Kidney glomerular epithelial cell (primary cell): Measurements from ENCODE around the gene CCL25.

Experiments
- DNase-seq: peaks from one replicate; lab custom pipeline; 2025; lab: John Stamatoyannopoulos, UW

The CCL25 gene

DNA sequence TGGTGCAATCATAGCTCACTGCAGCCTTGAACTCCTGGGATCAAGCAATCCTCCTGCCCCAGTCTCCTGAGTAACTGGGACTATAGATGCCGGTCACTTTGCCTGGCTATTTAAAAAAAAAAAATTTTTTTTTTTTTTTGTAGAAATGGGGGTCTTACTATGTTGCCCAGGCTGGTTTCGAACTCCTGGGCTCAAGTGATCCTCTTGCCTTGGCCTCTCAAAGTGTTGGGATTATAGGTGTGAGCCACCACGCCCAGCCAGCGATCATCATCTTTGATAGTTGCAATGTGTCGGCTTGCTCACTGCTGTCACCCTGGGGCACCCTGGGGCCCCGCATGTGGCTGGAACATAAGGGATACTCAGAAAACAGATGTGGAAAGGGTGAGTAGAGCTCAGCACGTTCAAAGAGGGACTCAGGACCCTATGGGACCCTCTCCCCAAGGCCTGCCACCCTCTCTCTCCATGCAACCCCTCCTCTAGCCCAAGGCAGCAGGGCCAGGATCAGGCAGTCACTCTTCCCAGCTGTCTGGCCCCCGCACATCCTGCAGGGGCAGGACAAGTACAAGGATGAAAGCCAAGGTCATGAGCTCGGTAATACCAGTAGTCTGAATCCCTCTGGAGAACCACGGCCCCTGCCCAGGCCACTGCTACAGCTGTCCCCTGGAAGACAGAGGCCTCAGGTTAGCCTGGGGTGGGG is 6.5 kb upstream of the CCL25 start:
- DNase-seq = no peak

DNA sequence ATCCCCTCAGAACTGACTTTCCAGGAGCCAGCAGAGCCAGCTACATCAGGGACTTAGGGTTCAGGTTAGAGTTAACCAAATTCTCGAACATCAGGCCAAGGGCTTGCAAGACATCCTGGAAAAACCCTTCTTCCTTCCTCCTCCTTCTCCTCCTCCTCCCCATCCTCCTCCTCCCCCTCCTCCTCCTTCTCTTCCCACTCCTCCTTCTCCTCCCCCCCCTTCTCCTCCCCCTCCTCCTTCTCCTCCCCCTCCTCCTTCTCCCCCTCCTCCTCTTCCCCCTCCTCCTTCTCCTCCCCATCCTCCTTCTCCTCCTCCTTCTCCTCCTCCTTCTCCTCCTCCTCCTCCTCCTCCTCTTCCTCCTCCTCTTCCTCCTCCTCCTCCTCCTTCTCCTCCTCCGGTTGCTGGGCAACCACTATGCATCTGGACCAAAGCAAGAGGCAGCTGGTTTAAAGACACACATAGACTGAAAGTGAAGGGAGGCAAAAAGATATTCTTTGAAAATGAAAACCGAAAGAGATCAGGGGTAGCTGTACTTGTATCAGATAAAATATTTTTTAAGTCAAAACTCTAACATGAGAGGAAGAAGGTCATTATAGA is 5.9 kb upstream of the CCL25 start:
- DNase-seq = no peak

DNA sequence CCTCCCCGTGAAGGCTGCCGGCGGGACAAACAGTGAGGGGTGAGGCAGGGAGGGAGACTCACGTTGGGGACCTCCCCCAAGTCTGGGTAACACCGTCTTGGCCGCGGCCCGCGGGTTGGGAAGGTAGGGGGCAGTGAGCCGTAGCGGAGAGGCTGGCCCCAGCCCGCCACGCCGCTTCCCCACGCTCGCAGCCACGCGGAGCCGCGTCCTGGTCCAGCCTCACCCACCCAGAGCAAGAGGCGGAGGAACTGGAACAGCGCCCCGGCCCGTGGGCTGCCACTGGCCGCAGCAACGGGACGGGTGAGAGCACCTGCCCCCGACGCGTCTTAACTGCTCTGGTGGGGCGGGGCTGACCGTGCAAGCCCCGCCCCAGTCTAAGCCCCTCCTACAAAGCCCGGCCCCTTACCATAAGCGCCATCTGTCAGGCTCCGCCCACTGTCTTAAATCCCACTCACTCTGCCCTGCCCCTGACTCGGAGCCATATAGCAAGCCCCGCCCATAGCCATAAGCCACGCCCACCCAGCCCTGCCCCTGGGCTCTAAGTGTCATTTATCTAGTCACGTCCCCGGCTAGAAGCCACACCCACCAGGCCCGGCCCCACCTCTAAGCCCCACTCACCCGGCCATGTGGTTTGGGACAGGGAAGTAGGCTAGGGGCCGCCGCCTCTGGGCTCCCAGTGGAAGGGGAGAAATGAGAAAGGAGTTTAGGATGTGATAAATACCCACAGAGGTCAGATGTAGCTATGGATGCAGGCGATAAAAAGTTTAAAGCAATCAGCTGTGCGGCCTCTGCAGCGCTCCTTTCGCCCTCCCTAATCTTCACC is 2.1 kb upstream of the CCL25 start:
- DNase-seq = peak; percentile 38

DNA sequence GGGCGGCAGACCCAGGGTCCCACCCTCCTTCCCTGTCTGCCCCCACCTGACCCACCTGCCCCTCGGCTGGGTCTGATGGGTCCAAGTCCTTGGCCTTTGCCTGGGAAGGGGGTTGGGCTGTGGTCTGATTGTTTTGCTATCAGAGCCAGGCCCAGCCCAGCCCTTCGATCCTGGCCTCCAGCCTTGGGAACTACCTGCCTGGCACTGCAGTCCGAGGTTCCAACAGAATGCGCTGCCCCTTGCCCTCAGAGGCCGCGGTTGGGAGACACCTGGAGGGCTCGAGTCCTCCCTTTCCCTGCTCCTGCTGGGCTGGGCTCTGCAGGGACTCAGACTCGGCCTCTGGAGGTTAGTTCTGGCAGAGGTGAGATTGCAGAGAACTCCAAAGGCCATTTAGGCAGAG is 1.6 kb downstream of the CCL25 start:
- no peak for DNase-seq

DNA sequence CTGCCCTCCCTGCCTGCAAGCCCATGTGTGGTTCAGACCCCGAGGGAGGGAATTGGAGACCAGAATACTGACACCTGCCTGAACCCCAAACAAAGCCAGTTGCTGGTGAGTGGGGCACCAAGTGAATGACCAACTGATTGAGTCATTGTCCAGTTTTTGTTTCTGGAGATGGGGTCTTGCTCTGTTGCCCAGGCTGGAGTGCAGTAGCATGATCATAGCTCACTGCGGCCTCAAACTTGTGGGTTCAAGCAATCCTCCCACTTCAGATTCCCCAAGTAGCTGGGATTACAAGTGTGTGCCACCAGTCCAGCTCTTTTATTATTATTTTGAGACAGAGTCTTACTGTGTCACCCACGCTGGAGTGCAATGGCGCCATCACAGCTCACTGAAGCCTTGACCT is 4.0 kb downstream of the CCL25 start:
- no peak for DNase-seq

DNA sequence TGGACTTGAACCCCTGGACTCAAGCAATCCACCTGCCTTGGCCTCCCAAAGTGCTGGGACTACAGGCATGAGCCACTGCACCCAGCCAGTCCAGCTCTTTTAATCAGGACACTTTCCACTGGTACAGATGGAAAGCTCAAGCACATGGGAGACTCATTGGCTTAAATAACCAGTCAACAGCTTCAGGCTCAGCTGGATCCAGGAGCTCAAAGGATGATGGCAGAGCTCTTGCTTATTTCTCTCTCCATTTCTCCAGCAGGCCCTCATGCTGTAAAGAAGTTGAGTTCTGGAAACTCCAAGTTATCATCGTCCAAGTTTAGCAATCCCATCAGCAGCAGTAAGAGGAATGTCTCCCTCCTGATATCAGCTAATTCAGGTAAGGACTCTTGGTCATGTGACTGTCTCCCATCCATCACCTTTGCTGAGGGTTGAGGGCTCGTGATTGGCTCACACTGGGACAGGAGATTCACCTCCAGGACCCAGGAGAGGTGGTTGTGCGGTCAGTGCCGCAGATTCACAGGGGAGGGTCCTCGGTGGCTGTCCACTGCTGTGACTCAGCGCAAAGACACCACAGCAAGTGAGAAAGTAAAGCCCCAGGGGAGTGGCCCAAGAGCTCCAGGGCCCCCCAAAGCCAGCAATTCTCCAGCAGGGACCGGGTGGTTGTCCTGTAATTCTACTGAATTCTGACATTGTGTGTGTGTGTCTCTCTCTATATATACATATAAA is 5.1 kb downstream of the CCL25 start:
- DNase-seq = no peak

DNA sequence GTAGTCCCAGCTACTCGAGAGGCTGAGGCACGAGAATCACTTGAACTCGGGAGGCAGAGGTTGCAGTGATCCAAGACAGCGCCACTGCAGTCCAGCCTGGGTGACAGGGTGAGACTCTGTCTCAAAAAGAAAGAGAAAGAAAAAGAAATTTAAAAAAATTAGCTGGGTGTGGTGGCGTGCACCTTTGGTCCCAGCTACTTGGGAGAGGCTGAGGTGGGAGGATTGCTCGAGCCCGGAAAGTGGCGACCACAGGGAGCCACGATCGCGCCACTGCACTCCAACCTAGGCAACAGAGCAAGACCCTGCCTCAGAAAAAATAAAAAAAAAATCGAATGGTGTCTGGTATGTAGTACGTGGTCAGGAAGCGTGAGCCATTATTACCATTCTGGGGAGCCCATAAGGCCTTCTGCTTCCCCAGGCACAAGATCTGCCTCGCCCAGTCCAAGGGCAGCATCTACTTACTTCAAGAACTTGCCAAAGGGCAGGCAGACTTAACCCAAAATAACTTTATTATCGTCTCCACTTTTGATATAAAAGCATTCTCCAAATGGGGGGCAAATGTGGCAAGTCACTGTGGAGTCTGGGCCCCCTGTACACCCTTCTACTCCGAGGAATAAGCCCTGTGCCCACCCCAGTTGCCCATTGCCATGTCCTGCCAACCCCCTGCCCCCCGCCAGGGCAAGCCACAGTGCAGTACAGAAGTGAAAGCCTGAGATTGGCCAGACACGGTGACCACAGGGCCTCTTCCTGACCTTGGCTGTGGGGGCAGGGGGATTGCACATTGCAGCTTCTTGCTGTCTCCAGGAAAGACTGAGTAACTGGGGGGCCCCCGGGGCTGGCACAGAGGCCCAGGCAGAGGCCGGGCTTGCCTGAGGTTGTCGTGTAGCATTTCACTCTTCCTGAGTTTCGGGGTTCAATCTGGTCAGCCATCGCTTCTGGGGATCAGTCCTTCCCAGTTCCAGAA is 12.6 kb downstream of the CCL25 start:
- DNase-seq = no peak

DNA sequence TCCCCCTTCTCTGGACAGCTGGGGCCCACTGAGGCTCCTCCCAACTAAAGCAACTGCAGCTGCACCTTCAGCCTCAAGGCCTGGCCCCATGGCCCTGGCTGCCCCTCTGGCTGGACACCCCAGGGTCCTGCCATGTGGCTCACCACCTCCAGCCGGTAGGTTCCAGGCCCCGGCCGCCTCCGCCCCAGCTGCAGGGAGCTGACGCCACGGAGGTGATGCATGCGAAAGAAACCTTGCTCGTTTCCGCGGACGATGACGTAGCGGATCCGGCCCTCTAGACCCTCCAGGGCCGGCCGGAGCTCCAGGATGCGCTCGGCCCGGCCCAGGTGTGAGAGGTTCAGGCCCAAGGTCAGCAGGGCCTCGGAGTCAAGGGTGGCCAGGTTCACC is 13.3 kb downstream of the CCL25 start:
- no peak for DNase-seq

DNA sequence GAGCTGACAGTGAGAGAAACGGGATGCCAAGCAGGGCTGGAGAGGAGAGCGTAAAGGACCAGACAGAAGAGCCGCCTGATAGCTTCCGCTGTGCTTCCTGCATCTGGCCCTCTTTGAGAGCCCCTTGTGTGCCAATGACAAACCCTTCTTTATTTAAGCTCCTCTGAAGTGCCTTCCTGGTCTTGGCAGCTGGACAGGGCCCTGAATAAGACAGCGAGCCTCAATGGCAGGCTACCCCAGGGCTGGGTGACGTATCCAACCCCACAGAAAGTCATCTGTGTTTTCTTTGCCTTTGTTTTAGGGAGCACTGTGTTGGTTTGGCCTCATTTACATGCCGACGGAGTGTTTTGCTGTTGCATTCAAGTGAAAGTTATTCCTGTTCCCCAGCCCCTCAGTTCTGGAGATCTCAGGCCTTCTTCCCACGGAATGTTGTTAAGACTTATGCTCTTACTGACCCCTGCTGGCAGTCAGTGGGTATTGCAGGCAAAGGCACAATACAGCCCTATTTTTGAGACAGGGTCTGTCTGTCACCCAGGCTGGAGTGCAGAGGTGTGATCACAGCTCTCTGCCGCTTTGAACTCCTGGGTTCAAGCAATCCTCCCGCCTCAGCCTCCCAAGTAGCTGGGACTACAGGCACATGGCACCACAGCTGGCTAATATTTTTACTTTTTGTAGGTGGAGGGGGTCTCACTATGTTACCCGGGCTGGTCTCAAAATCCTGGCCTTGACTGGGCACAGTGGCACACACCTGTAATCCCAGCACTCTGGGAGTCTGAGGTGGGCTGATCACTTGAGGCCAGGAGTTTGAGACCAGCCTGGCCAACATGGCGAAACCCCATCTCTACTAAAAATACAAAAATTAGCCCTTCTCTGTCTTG is 16.8 kb downstream of the CCL25 start:
- no peak for DNase-seq

DNA sequence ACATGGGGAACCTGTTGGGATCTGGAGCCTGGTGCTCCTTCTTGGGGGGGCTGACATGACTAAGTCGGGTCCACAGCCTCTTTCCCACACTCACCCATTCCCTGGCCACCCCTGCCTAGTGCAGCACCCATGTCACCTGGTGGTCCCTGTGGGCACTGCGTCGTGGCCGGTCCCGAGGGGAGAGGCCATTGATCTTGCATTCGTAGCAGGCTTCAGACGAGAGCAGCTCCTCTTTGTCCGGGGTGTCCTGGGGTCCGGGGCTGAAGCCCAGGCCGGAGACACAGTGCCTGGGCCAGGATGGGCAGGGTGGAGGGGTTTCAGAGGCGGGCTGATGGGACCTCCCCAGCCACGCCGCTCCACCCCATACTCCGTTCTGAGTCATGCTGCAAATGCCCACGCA is 19.4 kb downstream of the CCL25 start:
- DNase-seq = no peak

DNA sequence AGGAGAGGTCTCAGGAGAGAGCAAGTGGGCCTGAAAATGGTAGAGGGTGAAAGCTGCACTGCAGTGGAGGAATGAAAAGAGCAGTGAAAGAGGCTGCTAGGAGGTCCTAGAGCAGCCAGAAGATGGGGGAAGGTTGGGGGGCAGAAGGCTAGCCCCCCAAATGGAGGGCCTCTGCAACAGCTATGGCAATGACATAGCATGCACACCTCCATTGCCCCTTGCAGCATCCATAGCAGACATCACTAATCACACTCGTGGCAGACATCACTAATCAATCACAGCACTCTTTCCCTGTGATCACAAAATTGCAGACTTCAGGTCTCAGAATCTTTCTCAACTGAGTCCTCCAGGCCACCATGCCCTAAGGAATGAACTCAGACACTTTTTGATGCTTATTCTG is 21.9 kb downstream of the CCL25 start:
- no peak for DNase-seq

DNA sequence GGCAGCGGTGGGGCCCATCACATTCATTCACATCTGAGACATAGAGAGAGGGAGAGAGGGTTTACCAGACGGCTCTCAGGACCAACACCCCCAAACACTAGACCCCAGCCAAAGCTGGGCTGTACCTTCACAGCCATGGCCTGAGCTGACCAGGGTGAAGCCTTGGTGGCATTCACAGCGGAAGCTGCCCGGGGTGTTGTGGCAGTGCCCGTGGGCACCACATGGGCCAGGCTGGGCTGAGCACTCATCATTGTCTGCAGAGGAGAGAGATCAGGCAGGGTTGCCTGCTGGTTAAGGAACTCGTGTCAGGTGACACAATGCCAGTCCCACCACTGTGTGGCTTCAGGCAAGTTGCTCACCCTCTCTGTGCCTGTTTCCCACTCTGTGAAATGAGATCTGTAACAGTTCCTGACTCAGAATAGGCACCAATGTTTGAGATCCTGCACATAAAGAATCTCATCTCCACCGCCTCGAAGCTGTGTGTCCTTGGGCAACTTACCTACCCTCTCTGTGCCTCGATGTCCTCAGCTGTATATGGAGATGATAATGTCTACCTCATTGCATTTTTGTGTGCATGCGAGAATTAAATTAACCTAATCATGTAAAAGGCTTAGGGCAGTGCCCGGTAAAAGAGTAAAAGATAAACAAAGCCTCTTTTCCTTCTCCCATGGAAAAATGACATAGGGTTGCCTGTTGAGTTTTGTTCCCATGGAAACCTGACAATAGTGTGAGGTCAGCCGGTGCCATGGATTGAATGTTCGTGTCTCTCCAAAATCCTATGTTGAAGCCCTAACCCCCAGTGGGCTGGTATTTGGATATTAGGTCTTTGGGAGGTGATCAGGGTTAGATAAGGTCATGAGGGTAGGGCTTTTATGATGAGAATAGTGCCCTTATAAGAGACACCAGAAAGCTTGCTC is 22.9 kb downstream of the CCL25 start:
- DNase-seq = no peak

DNA sequence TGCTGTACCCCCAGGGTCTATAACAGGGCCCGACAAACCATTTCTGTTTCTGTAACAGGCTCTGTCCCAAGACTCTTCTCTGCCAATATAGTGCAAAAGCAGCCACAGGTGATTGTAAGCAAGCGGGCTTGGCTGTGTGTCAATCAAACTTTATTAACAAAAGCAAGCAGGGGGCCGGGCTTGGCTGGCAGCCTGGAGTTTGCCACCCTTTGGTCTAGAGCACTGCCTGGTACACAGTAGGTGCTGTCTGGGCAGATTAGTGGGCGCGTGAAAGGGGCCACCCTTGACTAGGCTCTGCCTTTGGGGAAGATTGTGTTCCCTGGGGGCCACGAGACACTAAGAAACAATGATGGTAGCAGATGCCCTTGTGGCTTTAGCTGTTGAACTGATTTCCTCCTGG is 27.4 kb downstream of the CCL25 start:
- DNase-seq = no peak

DNA sequence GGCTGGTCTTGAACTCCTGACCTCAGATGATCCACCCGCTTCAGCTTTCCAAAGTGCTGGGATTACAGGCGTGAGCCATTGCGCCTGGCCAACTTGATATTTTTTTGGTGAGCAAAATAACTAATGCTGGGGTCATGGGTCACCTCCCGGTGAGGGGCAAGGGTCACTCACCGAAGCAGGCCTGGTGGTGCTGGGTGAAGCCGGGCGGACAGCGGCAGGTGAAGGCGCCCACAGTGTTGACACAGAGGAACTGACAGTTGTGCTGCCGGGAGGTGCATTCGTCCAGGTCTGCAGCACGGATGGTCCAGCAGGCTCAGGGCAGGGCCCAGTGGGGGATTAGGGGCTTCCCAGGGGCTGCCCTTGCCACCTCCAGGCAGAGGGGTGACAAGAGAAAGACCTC is 28.3 kb downstream of the CCL25 start:
- DNase-seq = no peak

DNA sequence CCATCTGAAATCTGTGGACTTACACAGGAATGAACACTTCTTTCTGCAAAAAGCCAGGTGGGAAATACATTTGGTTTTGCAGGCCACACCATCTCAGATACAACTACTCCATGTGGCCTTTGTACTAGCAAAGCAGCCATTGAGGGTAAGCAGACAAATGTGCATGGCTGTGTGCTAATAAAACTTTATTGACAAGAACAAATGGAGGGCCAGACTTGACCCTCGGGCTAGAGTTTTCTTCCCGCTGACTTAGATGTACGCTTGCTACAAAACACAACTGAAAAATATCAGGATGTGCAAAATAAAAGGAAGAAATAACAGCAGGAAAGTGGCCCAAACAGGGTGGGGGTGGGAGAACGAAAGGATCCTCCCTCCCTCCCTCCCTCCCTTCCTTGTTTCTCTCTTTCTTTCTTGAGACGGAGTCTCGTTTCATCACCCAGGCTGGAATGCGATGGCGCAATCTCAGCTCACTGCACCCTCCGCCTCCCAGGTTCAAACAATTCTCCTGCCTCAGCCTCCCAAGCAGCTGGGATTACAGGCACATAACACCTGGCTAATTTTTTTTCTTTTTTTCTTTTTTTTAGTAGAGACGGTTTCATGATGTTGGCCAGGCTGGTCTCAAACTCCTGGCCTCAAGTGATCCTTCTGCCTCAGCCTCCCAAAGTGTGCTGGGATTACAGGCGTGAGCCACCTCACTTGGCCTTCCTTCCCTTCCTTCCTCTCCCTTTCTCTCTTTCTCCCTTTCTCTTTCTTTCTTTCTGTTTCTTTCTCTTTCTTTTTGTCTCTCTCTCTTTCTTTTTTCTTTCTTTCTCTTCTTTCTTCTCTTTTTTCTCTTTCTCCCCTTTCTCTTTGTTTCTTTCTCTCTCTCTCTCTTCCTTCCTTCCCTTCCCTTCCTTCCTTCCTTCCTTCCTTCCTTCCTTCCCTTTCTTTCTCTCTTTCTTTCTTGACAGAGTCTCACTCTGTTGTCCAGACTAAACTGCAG is 29.3 kb downstream of the CCL25 start:
- DNase-seq = no peak

DNA sequence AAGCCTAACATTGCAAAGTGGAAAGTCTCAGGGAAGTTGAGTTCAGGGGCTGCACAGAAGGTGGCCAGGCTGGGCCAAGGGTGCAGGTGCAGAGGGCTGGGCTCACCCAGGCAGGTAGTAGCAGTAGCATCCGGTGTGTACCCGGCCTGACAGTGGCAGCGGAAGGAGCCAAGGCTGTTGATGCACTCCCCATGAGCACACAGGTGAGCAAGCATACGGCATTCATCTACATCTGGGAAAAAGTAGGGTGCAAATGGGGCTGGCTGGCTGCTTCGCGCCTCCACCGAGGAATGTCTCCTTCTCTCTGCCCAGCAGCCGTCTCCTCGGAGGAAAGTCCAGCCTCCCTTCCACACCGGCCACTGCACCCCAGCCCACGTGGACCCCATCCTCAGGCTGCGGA is 30.6 kb downstream of the CCL25 start:
- no peak for DNase-seq

DNA sequence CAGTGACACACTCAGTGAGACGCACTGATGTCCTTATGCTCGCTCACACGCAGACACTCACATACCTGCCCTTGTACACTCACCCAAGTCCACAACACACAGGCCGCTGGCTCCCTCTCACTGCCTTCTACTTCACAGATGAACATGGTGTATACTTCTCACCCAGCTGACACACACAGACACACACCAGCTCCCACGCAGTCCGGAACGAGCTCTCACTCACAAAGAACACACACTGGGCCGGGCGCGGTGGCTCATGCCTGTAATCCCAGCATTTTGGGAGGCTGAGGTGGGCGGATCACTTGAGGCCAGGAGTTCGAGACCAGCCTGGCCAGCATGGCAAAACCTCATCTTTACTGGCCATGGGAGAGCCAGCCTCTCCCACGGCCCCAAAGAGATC is 31.6 kb downstream of the CCL25 start:
- DNase-seq = no peak
